ENCODE results near the gene WDR31.
A peak's percentile ranks its signal among the peaks of the same experiment; 100 is the strongest.

Gene WDR31

GRCh38 chr9:113311961-113312360 lies 28.1 kb downstream of the WDR31 start:
- TF ChIP-seq, protein P1, sequence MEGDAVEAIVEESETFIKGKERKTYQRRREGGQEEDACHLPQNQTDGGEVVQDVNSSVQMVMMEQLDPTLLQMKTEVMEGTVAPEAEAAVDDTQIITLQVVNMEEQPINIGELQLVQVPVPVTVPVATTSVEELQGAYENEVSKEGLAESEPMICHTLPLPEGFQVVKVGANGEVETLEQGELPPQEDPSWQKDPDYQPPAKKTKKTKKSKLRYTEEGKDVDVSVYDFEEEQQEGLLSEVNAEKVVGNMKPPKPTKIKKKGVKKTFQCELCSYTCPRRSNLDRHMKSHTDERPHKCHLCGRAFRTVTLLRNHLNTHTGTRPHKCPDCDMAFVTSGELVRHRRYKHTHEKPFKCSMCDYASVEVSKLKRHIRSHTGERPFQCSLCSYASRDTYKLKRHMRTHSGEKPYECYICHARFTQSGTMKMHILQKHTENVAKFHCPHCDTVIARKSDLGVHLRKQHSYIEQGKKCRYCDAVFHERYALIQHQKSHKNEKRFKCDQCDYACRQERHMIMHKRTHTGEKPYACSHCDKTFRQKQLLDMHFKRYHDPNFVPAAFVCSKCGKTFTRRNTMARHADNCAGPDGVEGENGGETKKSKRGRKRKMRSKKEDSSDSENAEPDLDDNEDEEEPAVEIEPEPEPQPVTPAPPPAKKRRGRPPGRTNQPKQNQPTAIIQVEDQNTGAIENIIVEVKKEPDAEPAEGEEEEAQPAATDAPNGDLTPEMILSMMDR (IDR thresholded peaks at IDR 0.05; ENCODE audit: extremely low read depth, missing control alignments) = no peak

DNA sequence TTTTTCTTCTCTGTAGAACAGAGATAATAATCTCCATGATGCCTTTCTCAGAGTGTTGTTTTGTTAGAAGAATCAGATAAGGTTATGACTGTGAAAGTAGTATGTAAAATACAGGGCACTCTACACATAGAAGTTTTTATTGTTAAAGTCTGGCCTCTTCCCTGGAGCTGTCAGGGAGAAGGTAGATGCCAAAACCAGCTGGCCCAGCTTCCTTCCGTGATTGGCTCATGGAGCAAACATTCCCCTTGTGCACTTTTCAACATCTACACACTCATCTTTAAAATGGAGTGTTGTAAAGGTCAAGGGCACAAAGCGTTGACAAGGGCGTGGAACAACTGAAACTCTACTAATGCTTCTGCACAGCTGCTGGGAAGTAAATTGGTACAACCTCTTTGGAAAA lies 29.5 kb downstream of the WDR31 start:
- DNase-seq (ENCODE audit: low spot score) = no peak
- TF ChIP-seq, protein P1 (IDR thresholded peaks at IDR 0.05; ENCODE audit: extremely low read depth, missing control alignments) = no peak

More at GRCh38 chr9:113311961-113312360, 28.1 kb downstream of the WDR31 start:
- no peak for DNase-seq (ENCODE audit: low spot score)

GRCh38 chr9:113309204-113309813 lies 30.8 kb downstream of the WDR31 start:
- TF ChIP-seq, protein P1 (IDR thresholded peaks at IDR 0.05; ENCODE audit: extremely low read depth, missing control alignments) = peak; percentile 59
- DNase-seq (ENCODE audit: low spot score) = peak; percentile 62

- TF ChIP-seq, protein P1 (IDR thresholded peaks at IDR 0.05; ENCODE audit: extremely low read depth, missing control alignments) = no peak
- no peak for DNase-seq (ENCODE audit: low spot score)
Measured at GRCh38 chr9:113307396-113307975, 32.6 kb downstream of the WDR31 start.

DNA sequence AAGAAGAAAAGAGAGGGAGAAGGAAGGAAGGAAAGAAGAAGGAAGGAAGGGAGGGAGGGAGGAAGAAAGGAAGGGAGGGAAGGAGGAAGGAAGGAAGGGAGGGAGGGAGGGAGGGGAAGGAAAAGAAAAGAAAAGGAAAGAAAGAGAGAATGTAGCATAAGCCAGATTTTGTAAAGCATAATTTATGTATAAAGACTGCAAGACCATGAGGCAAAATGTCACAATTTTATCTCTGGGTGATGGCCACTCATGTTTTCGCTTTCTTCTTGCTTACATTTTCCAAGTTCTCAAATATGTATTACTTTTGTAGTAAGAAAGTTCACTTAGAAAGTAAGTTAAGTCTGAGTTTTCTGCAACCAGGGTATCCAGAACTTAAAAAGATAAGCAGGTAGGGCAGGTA lies 33.5 kb downstream of the WDR31 start:
- TF ChIP-seq, protein P1 (IDR thresholded peaks at IDR 0.05; ENCODE audit: extremely low read depth, missing control alignments) = no peak
- DNase-seq (ENCODE audit: low spot score) = no peak

GRCh38 chr9:113302792-113303418 lies 37.2 kb downstream of the WDR31 start, which contains the start of gene RNF183:
Gene RNF183, minus strand, starts transcription at chr9:113303376. Its CDS starts 5,192 bp downstream, at chr9:113298184.
- no peak for DNase-seq (ENCODE audit: low spot score)
- TF ChIP-seq, protein P1 (IDR thresholded peaks at IDR 0.05; ENCODE audit: extremely low read depth, missing control alignments) = no peak

GRCh38 chr9:113301548-113301947 lies 38.5 kb downstream of the WDR31 start:
- DNase-seq (ENCODE audit: low spot score) = no peak
- TF ChIP-seq, protein P1 (IDR thresholded peaks at IDR 0.05; ENCODE audit: extremely low read depth, missing control alignments) = no peak
